Neuronal stem cell (in vitro differentiated cells): Measurements from ENCODE around the gene RIMBP3B.
"Not testable (repeated sequence)": the region's sequence is repeated elsewhere in the genome, so short reads cannot be mapped to it uniquely, and the experiment has no call there.

Experiments used
- DNase-seq: peaks from one replicate; pipeline ENCODE4 v3.0.0-alpha.2; 2013; ENCODE audit warnings: low spot score
- H2AFZ ChIP-seq: one replicate; pipeline ENCODE4 v1.6.1; 2013; ENCODE audit warnings: mild to moderate bottlenecking, low read length, inconsistent platforms
- H2AK5ac ChIP-seq: 2 replicates; pipeline ENCODE4 v1.6.1; 2013; ENCODE audit warnings: low read depth, mild to moderate bottlenecking, inconsistent platforms, low read length, moderate library complexity, mixed read lengths
- H2BK120ac ChIP-seq: 2 replicates; pipeline ENCODE4 v1.6.1; 2013; ENCODE audit warnings: low read depth, mild to moderate bottlenecking, inconsistent platforms, low read length, moderate library complexity, mixed read lengths
- H2BK12ac ChIP-seq: one replicate; pipeline ENCODE4 v1.6.1; 2013; ENCODE audit warnings: low read length, inconsistent platforms
- H2BK15ac ChIP-seq: 2 replicates; pipeline ENCODE4 v1.6.1; 2013; ENCODE audit warnings: mild to moderate bottlenecking, low read length, inconsistent platforms, mixed read lengths
- H2BK5ac ChIP-seq: one replicate; pipeline ENCODE4 v1.6.1; 2013; ENCODE audit warnings: inconsistent platforms, mild to moderate bottlenecking, low read length, moderate library complexity
- H3K14ac ChIP-seq: one replicate; pipeline ENCODE4 v1.6.1; 2013; ENCODE audit warnings: low read length, inconsistent platforms
- H3K18ac ChIP-seq: 2 replicates; pipeline ENCODE4 v1.6.1; 2013; ENCODE audit warnings: low read length, inconsistent platforms
- H3K23ac ChIP-seq: 2 replicates; pipeline ENCODE4 v1.6.1; 2013; ENCODE audit warnings: low read depth, mild to moderate bottlenecking, mixed read lengths, low read length, inconsistent platforms; ENCODE audit not compliant: poor library complexity
- H3K27ac ChIP-seq: replicated peaks from 3 replicates; pipeline ENCODE4 v1.5.1; 2013; ENCODE audit warnings: low read length, inconsistent platforms
- H3K27me3 ChIP-seq, 3 experiments: 2 replicates each; pipeline ENCODE4 v1.6.1; 2013; ENCODE audit warnings: low read length in 3 of 3, mild to moderate bottlenecking in 2 of 3, inconsistent platforms in 1 of 3, low read depth in 1 of 3, mixed read lengths in 1 of 3, moderate library complexity in 1 of 3; ENCODE audit not compliant: control insufficient read depth in 3 of 3, insufficient read depth in 3 of 3
- H3K36me3 ChIP-seq, 2 donors: replicated peaks in 1 of 2; 2 replicates each; pipeline ENCODE4 v1.6.1; 2013; ENCODE audit warnings: low read length in 2 of 2; ENCODE audit not compliant: control insufficient read depth in 2 of 2, insufficient read depth in 2 of 2
- H3K4ac ChIP-seq: 2 replicates; pipeline ENCODE4 v1.6.1; 2013; ENCODE audit warnings: inconsistent platforms, mild to moderate bottlenecking, low read length, moderate library complexity
- H3K4me1 ChIP-seq, 2 donors: 1 replicate in 1 of 2; 2 replicates in 1 of 2; pipeline ENCODE4 v1.6.1; 2013; ENCODE audit warnings: low read length in 2 of 2, low read depth in 1 of 2; ENCODE audit not compliant: control insufficient read depth in 2 of 2, insufficient read depth in 1 of 2
- H3K4me2 ChIP-seq: one replicate; pipeline ENCODE4 v1.6.1; 2013; ENCODE audit warnings: mild to moderate bottlenecking, low read length, inconsistent platforms; ENCODE audit not compliant: insufficient read depth, poor library complexity, severe bottlenecking
- H3K4me3 ChIP-seq, 2 donors: 2 replicates each; pipeline ENCODE4 v1.5.1; 2013; ENCODE audit warnings: low read length in 2 of 2, mild to moderate bottlenecking in 2 of 2, inconsistent platforms in 1 of 2, moderate library complexity in 1 of 2
- H3K79me1 ChIP-seq: one replicate; pipeline ENCODE4 v1.6.1; 2013; ENCODE audit warnings: low read depth, mild to moderate bottlenecking, inconsistent platforms, low read length, moderate library complexity
- H3K9ac ChIP-seq: one replicate; pipeline ENCODE4 v1.6.1; 2013; ENCODE audit warnings: mild to moderate bottlenecking, low read depth, low read length, inconsistent platforms; ENCODE audit not compliant: poor library complexity
- H3K9me3 ChIP-seq, 2 donors: replicated peaks in 1 of 2; 2 replicates each; pipeline versions ENCODE3 to v1.6.1; 2013; ENCODE audit warnings: low read length in 2 of 2, mild to moderate bottlenecking in 2 of 2, inconsistent platforms in 1 of 2, low read depth in 1 of 2, mixed read lengths in 1 of 2, moderate library complexity in 1 of 2; ENCODE audit not compliant: control insufficient read depth in 2 of 2, insufficient read depth in 1 of 2
- H4K8ac ChIP-seq: one replicate; pipeline ENCODE4 v1.6.1; 2013; ENCODE audit warnings: low read depth, mild to moderate bottlenecking, inconsistent platforms, low read length, moderate library complexity
- H4K91ac ChIP-seq: one replicate; pipeline ENCODE4 v1.6.1; 2013; ENCODE audit warnings: low read length, low read depth, mild to moderate bottlenecking, inconsistent platforms; ENCODE audit not compliant: poor library complexity
- WGBS, 2 donors: extraction: QIAGEN DNeasy Blood & Tissue Kit; methylation state at CpG; one replicate each; pipeline ENCODE4 v1.1.7; 2013; ENCODE audit warnings: missing lambda C conversion rate in 2 of 2, mixed read lengths in 1 of 2; ENCODE audit not compliant: insufficient read length in 2 of 2, insufficient replicate concordance in 1 of 2; ENCODE audit errors: extremely low coverage in 2 of 2; 5-methylcytosine and 5-hydroxymethylcytosine counted together

RIMBP3B gene

GRCh38 chr22:21417853-21418252 is 34.3 kb downstream of the RIMBP3B start:
- H3K79me1 ChIP-seq, H2BK15ac ChIP-seq, H3K4me1 ChIP-seq, H3K27me3 ChIP-seq, H4K8ac ChIP-seq, H2BK120ac ChIP-seq, H3K4me2 ChIP-seq, H2AK5ac ChIP-seq, H2BK12ac ChIP-seq, DNase-seq, H4K91ac ChIP-seq, H2BK5ac ChIP-seq, H3K9me3 ChIP-seq, H3K4ac ChIP-seq, H3K14ac ChIP-seq, H3K23ac ChIP-seq, H3K27ac ChIP-seq, H3K36me3 ChIP-seq, H2AFZ ChIP-seq, H3K18ac ChIP-seq: not testable (repeated sequence)
- WGBS, 2 donors = no CpG with 5 or more reads among the region's 33 CpGs
- Histone ChIP-seq H3K4me3 (peak overlapping the region; percentile 51 to 77), H3K9ac (peak overlapping the region; percentile 44)

GRCh38 chr22:21418974-21419638 is 35.6 kb downstream of the RIMBP3B start:
- H2BK5ac ChIP-seq, H3K36me3 ChIP-seq, H3K18ac ChIP-seq, H3K4ac ChIP-seq, H2AFZ ChIP-seq, H3K27me3 ChIP-seq, H2AK5ac ChIP-seq, H2BK12ac ChIP-seq, H3K4me1 ChIP-seq, H3K4me3 ChIP-seq, H4K8ac ChIP-seq, H3K14ac ChIP-seq, H3K79me1 ChIP-seq, H2BK120ac ChIP-seq, H3K9me3 ChIP-seq, H2BK15ac ChIP-seq, H3K9ac ChIP-seq, H3K4me2 ChIP-seq, H4K91ac ChIP-seq, H3K23ac ChIP-seq, H3K27ac ChIP-seq, DNase-seq: not testable (repeated sequence)
- no CpG with 5 or more reads among the region's 15 CpGs for WGBS, 2 donors

DNA sequence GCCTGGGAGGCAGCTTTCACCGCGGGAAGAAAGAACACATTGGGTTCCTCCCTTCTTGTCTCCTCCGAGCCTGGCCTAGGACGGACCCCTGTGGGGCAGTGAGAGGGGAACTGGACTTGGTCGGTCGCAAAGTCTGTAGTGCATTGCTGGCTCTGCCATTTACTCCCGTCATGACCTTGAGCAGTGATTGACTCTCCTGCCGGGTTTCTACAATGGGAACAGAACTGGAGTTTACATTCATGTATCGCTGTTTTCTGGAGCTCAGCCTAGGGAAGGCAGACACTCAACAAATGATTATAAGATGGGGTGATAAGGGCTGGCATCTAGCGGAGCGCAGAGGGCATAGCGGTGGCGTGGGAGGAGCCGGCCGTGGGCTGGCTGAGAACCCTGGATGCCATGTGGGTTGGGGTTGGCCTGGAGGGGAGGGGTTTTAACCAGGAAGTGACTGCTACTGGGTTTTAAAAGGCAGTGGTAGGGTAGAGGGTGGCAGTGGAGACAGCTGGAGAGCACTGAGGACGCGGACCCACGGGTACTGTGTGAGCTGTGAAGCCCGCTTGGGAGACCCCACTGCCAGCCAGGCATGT is 36.7 kb downstream of the RIMBP3B start:
- H3K36me3 ChIP-seq, H3K23ac ChIP-seq, H3K4me2 ChIP-seq, H3K79me1 ChIP-seq, H3K9ac ChIP-seq, H3K27ac ChIP-seq, H3K4me1 ChIP-seq, H3K4me3 ChIP-seq, H3K4ac ChIP-seq, DNase-seq, H2BK12ac ChIP-seq, H2BK15ac ChIP-seq, H3K27me3 ChIP-seq, H4K91ac ChIP-seq, H2BK120ac ChIP-seq, H4K8ac ChIP-seq, H3K9me3 ChIP-seq, H2AFZ ChIP-seq, H3K14ac ChIP-seq, H2BK5ac ChIP-seq, H2AK5ac ChIP-seq, H3K18ac ChIP-seq: not testable (repeated sequence)
- WGBS, 2 donors = no CpG with 5 or more reads among the region's 19 CpGs

DNA sequence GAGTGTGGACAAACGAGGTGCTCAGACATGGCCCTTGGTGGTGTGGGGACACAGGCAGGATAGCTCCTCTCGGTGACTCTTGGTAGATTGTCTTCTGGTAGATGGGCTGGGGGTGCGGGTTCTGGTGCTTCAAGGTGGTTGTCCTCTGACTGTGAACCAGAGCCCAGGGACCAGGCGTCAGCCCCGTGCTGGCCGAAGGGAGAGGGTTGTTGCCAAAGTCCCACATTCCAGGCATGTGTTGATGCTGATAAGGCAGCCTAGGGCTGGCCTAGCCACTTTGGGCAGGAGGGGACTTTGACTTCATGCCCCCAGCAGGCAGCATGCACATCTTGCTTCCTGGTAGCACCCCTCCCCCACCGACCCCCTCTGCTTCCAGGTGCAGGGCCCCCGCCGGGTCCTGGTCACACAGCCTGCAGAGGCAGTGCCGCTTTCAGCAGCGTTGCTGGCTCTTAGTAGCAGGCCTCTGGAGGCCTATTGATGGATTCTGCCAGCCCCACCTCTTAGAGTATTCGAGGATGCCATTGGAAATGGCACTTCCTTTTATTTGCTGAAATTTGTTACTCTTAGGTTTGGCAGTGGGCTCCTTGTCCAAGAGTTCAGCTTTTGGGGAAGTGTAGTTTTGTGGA is 40.6 kb downstream of the RIMBP3B start:
- H3K9me3 ChIP-seq, H3K79me1 ChIP-seq, H4K8ac ChIP-seq, H3K4me1 ChIP-seq, DNase-seq, H2AFZ ChIP-seq, H4K91ac ChIP-seq, H3K9ac ChIP-seq, H3K18ac ChIP-seq, H3K36me3 ChIP-seq, H3K14ac ChIP-seq, H2BK12ac ChIP-seq, H3K27ac ChIP-seq, H3K27me3 ChIP-seq, H2BK15ac ChIP-seq, H2AK5ac ChIP-seq, H2BK120ac ChIP-seq, H3K4ac ChIP-seq, H2BK5ac ChIP-seq, H3K4me3 ChIP-seq, H3K23ac ChIP-seq, H3K4me2 ChIP-seq: not testable (repeated sequence)
- no CpG with 5 or more reads among the region's 12 CpGs for WGBS, 2 donors
